Smooth muscle cell (in vitro differentiated cells): ENCODE measurements around the gene WLS. TPM values are rescaled to one million over a fixed set of nuclear protein-coding genes. Genes with fewer than 3 reads are reported as not detected.
"Not testable (repeated sequence)": the region's sequence is repeated elsewhere in the genome, so short reads cannot be mapped to it uniquely, and the experiment has no call there.

ENCODE experiments used
- DNase-seq: peaks from one replicate; lab custom pipeline; 2025; ENCODE audit not compliant: unreplicated experiment; lab: John Stamatoyannopoulos, UW
- H2AFZ ChIP-seq: fragments of 200-600 bp; sonication (generic); 2 replicates; pipeline ENCODE4 v1.6.0; 2016; ENCODE audit warnings: antibody characterized with exemption, low read depth, mild to moderate bottlenecking
- H3F3A ChIP-seq: fragments of 200-600 bp; sonication (generic); 2 replicates; pipeline ENCODE4 v1.6.0; 2017; ENCODE audit warnings: antibody characterized with exemption, low read depth
- H3K27ac ChIP-seq: fragments of 200-600 bp; sonication (generic); 2 replicates; pipeline ENCODE4 v1.5.1; 2016; ENCODE audit warnings: low read depth, mild to moderate bottlenecking
- H3K27me3 ChIP-seq: fragments of 200-600 bp; sonication (generic); 2 replicates; pipeline ENCODE4 v1.6.1; 2016; ENCODE audit warnings: low read depth, mild to moderate bottlenecking
- H3K36me3 ChIP-seq: fragments of 200-600 bp; sonication (generic); 2 replicates; pipeline ENCODE4 v1.5.1; 2016; ENCODE audit warnings: low read depth
- H3K4me1 ChIP-seq: fragments of 200-600 bp; sonication (generic); 2 replicates; pipeline ENCODE4 v1.5.1; 2016; ENCODE audit warnings: low read depth
- H3K4me2 ChIP-seq: fragments of 200-600 bp; sonication (generic); 2 replicates; pipeline ENCODE4 v1.6.0; 2016; ENCODE audit warnings: mild to moderate bottlenecking
- H3K4me3 ChIP-seq: fragments of 200-600 bp; sonication (generic); 2 replicates; pipeline ENCODE4 v1.5.1; 2016; ENCODE audit warnings: mild to moderate bottlenecking
- H3K79me2 ChIP-seq: fragments of 200-600 bp; sonication (generic); 2 replicates; pipeline ENCODE4 v1.6.0; 2016; ENCODE audit warnings: low read depth, mild to moderate bottlenecking
- H3K9ac ChIP-seq: fragments of 200-600 bp; sonication (generic); 2 replicates; pipeline ENCODE4 v1.6.0; 2016; ENCODE audit warnings: low read depth
- H3K9me3 ChIP-seq: fragments of 200-600 bp; sonication (generic); replicated peaks from 2 replicates; pipeline ENCODE4 v1.5.1; 2016; ENCODE audit warnings: low read depth
- H4K20me1 ChIP-seq: fragments of 200-600 bp; sonication (generic); 2 replicates; pipeline ENCODE4 v1.6.0; 2016; ENCODE audit warnings: low read depth
- WGBS: methylation state at CpG from one replicate; pipeline ENCODE4 v1.1.7; 2016; ENCODE audit warnings: low lambda C conversion rate; 5-methylcytosine and 5-hydroxymethylcytosine counted together
- polyA plus RNA-seq: library from polyadenylated mRNA; unstranded; fragments of >200 nt; fragmentation: Nextera tagmentation; extraction: Ambion mirVana; gene quantifications from 2 replicates; pipeline ENCODE4 v1.2.1, GENCODE V29; 2016
- total RNA-seq: library from RNA; depleted of rRNA; stranded (reverse); fragments of >200 nt; gene quantifications from 2 replicates; pipeline ENCODE4 v1.2.3, GENCODE V29; 2014
- TF ChIP-seq, protein P1 (sequence below): fragments of 200-600 bp; sonication (generic); IDR thresholded peaks from 2 replicates; pipeline ENCODE4 v1.5.1; 2017; ENCODE audit warnings: borderline replicate concordance, mild to moderate bottlenecking, antibody characterized with exemption; ENCODE audit not compliant: insufficient read depth, poor library complexity, severe bottlenecking

The WLS gene
- total and polyA plus RNA-seq, 2 experiments from 2014 or later: 58.1 to 112 TPM

- Histone ChIP-seq H3K4me3 (no peak overlapping the region), H3K36me3 (no peaks in the 10 kb centered on the region), H3K4me2 (no peak overlapping the region), H3K27ac (no peak overlapping the region), H4K20me1 (no peaks in the 10 kb centered on the region), H3K9me3 (no peaks in the 10 kb centered on the region), H2AFZ (no peak overlapping the region), H3K79me2 (no peaks in the 10 kb centered on the region), H3K27me3 (no peaks in the 10 kb centered on the region), H3K9ac (no peak overlapping the region), H3K4me1 (no peaks in the 10 kb centered on the region), H3F3A (no peaks in the 10 kb centered on the region)
- no peak for DNase-seq
- TF ChIP-seq, protein P1, sequence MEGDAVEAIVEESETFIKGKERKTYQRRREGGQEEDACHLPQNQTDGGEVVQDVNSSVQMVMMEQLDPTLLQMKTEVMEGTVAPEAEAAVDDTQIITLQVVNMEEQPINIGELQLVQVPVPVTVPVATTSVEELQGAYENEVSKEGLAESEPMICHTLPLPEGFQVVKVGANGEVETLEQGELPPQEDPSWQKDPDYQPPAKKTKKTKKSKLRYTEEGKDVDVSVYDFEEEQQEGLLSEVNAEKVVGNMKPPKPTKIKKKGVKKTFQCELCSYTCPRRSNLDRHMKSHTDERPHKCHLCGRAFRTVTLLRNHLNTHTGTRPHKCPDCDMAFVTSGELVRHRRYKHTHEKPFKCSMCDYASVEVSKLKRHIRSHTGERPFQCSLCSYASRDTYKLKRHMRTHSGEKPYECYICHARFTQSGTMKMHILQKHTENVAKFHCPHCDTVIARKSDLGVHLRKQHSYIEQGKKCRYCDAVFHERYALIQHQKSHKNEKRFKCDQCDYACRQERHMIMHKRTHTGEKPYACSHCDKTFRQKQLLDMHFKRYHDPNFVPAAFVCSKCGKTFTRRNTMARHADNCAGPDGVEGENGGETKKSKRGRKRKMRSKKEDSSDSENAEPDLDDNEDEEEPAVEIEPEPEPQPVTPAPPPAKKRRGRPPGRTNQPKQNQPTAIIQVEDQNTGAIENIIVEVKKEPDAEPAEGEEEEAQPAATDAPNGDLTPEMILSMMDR: no peak
These were observed 38.6 kb upstream of the WLS start for GRCh38 chr1:68270951-68271350.

DNA sequence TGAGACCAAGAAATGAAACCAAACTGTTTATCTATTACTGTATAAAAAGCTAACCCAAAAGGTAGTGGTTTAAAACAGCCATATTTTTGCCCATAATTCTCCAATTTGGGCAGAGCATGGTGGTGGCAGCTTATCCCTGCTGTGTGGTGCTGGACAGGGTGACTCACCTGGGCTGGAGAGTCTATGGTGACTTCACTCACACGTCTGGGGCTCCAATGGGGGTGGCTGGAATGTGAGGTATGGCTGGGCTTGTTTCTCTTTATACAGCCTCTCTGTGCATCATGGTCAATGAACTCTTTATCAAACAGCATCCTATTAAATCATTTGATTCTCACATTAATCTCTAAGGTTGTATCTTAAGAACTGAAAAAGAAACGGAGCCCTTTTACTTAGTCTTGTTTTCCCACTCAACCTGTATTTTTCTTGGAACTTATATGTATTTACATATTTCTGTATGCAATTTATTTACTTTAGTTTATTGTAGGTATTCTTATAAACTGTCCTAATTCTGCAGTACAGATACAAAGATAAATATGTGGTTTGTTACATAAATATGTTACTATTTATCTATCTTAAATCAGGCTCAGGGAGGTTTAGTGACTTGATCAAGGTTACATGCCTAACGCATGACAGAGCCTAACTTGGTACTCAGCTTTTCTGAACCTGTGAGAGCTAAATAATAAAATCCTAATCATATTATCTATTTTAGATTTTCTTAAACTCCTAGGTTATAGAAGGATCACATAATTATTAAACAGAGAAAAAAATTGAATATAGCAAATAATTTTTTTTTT lies 37.5 kb upstream of the WLS start:
- Histone ChIP-seq H3K4me1 (no peaks in the 10 kb centered on the region), H3K79me2 (no peaks in the 10 kb centered on the region), H2AFZ (no peak overlapping the region), H3K4me3 (no peak overlapping the region), H3K4me2 (peak overlapping the region; percentile 20), H4K20me1 (no peaks in the 10 kb centered on the region), H3K36me3 (no peaks in the 10 kb centered on the region), H3F3A (no peaks in the 10 kb centered on the region), H3K27me3 (no peaks in the 10 kb centered on the region), H3K9ac (no peak overlapping the region), H3K27ac (peak overlapping the region; percentile 58), H3K9me3 (no peaks in the 10 kb centered on the region)
- DNase-seq: no peak
- TF ChIP-seq, protein P1: no peak
- WGBS: 54% methylated on average over 3 of the region's 3 CpGs

DNA sequence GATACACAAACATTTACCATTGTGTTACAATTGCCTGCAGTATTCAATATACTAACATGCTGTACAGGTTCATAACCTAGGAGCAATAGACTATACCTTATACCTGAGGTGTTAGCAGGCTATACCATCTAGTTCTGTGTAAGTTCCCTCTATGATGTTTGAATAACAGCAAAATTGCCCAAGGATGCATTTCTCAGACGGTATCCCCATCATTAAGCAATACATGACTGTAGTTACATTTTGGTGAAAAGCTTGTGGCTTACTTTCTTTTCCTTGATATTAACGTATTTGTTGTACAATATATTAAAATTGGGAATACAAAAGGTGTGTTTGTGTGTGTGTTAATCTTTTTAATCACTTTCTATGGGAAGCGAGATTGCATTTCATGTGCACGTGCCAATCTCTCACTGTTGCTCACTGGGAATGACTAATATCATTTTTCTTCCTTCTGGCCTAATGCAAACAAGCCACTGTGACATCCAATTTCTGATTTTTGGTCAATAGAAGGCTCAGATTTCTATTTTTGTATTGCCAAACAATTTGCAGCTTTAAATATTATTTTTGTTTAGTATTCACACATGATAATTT lies 36.7 kb upstream of the WLS start:
- H4K20me1 ChIP-seq: no peaks in the 10 kb centered on the region
- DNase-seq: no peak
- 87% methylated on average over 4 of the region's 4 CpGs for WGBS
- no peaks in the 10 kb centered on the region for H3K9me3 ChIP-seq
- no peak overlapping the region for H3K9ac ChIP-seq
- H3K4me1 ChIP-seq: no peaks in the 10 kb centered on the region
- TF ChIP-seq, protein P1: no peak
- no peak overlapping the region for H3K4me2 ChIP-seq
- H3K27ac ChIP-seq: no peak overlapping the region
- H3K4me3 ChIP-seq: no peak overlapping the region
- H3K27me3 ChIP-seq: no peaks in the 10 kb centered on the region
- H3K79me2 ChIP-seq: no peaks in the 10 kb centered on the region
- H2AFZ ChIP-seq: no peak overlapping the region
- no peaks in the 10 kb centered on the region for H3K36me3 ChIP-seq
- no peaks in the 10 kb centered on the region for H3F3A ChIP-seq

GRCh38 chr1:68256824-68257223 lies 24.5 kb upstream of the WLS start:
- not testable (repeated sequence) for H3K36me3 ChIP-seq, H3K4me1 ChIP-seq, H3K9ac ChIP-seq, H3K79me2 ChIP-seq, H3K4me3 ChIP-seq, H3K4me2 ChIP-seq, DNase-seq, H3K27me3 ChIP-seq, H3K9me3 ChIP-seq, H2AFZ ChIP-seq, H3K27ac ChIP-seq, H4K20me1 ChIP-seq, H3F3A ChIP-seq
- WGBS: 77% methylated on average over 5 of the region's 5 CpGs
